ENCODE data around the gene VPS13D. TPM values are rescaled to one million over a fixed set of nuclear protein-coding genes. Genes with fewer than 3 reads are reported as not detected.

Gene VPS13D
- total RNA-seq, 1 experiment from 2014 or later = 30.7 TPM

DNA sequence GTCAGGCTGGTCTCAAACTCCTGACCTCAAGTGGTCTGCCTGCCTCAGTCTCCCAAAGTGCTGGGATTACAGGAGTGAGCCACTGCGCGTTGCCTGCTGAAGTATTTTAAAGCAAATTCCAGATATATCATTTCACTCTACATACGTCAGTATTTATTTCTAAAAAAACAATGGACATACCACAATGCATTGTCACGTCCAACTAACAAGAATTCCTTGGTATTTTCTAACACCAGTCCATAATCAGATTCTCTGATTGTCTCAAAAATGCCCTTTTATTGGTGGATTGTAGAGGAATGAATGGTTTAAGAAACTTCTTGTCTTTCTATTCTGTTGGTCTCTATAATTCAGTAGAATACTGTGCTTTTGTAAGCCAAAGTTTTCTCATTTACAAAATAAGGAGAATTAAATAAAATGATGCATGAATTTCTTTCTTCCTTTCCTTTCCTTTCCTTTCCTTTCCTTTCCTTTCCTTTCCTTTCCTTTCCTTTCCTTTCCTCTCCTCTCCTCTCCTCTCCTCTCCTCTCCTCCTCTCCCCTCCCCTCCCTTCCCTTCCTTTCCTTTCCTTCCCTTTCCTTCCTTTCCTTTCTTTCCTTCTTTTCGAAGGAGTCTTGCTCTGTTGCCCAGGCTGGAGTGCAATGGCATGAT lies 55.8 kb downstream of the VPS13D start:
- Histone ChIP-seq H3K4me3 (ENCODE audit: low read length) (no peak overlapping the region), H3K9me3 (ENCODE audit: low read length) (no peaks in the 10 kb centered on the region), H3F3A (ENCODE audit: low read length, unreplicated experiment) (no peaks in the 10 kb centered on the region), H3K4me2 (ENCODE audit: low read length) (no peak overlapping the region), H3K4me1 (ENCODE audit: insufficient read depth, low read length) (no peaks in the 10 kb centered on the region), H4K20me1 (ENCODE audit: low read length) (no peaks in the 10 kb centered on the region), H3K27me3 (ENCODE audit: low read length) (no peaks in the 10 kb centered on the region), H2AFZ (ENCODE audit: low read length) (no peak overlapping the region), H3K9me2 (replicated peaks; ENCODE audit: low read length) (no peaks in the 10 kb centered on the region), H3K27ac (ENCODE audit: low read length) (no peak overlapping the region), H3K9ac (ENCODE audit: low read length) (no peak overlapping the region), H3K79me2 (ENCODE audit: low read length) (no peaks in the 10 kb centered on the region), H3K36me3 (ENCODE audit: low read depth, low read length) (peaks cover 25% of the 10 kb centered on the region)
- DNase-seq (no peak), ATAC-seq (no peak)
- TF ChIP-seq CTCF (conservative IDR thresholded peaks at IDR 0.05; ENCODE audit: low read depth, low read length) (no peak), EZH2 (IDR thresholded peaks at IDR 0.05; ENCODE audit: low read length, unreplicated experiment) (no peak), EZH2phosphoT487 (IDR thresholded peaks at IDR 0.05; ENCODE audit: borderline replicate concordance, low read length) (no peak)
- no TSS peak for BruUV-seq (replicated peaks)
- intact Hi-C loops (cut with micrococcal nuclease) = no loop called here
- POLR2A ChIA-PET (ENCODE audit: unreplicated experiment) = no interaction called here
- CTCF ChIA-PET = no interaction called here

DNA sequence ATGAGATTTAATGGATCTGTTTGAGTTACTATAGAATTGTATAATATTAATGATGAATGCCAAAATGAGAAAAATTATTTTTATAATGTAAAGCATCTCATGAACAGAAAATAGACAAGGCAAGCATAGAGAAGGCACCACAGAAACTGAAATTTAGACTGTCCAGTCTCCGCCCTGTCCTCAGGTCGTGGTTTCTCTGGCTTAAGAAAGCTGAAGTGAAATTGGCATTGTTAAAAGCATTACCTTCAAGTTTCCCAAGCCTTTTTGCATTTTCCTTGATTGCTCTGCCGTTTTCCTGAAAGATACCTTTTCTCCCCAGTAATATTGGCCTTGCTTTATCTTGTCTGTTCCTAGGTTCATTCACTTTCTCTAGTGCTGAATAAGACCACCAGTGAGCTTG lies 58.0 kb downstream of the VPS13D start:
- intact Hi-C loops (cut with micrococcal nuclease) = no loop called here
- no peak for DNase-seq
- H3K9me3 ChIP-seq (ENCODE audit: low read length) = no peaks in the 10 kb centered on the region
- peaks cover 17% of the 10 kb centered on the region for H3K36me3 ChIP-seq (ENCODE audit: low read depth, low read length)
- BruUV-seq (replicated peaks) = no TSS peak
- CTCF ChIA-PET = no interaction called here
- H2AFZ ChIP-seq (ENCODE audit: low read length) = no peak overlapping the region
- H3K9ac ChIP-seq (ENCODE audit: low read length) = no peak overlapping the region
- H3K27me3 ChIP-seq (ENCODE audit: low read length) = no peaks in the 10 kb centered on the region
- H3K4me3 ChIP-seq (ENCODE audit: low read length) = no peak overlapping the region
- POLR2A ChIA-PET (ENCODE audit: unreplicated experiment) = no interaction called here
- H3K4me1 ChIP-seq (ENCODE audit: insufficient read depth, low read length) = no peaks in the 10 kb centered on the region
- H3K79me2 ChIP-seq (ENCODE audit: low read length) = no peaks in the 10 kb centered on the region
- ATAC-seq = no peak
- no peaks in the 10 kb centered on the region for H3K9me2 ChIP-seq (replicated peaks; ENCODE audit: low read length)
- H3K4me2 ChIP-seq (ENCODE audit: low read length) = no peak overlapping the region
- no peak overlapping the region for H3K27ac ChIP-seq (ENCODE audit: low read length)
- no peaks in the 10 kb centered on the region for H3F3A ChIP-seq (ENCODE audit: low read length, unreplicated experiment)
- TF ChIP-seq EZH2phosphoT487 (IDR thresholded peaks at IDR 0.05; ENCODE audit: borderline replicate concordance, low read length) (no peak), CTCF (conservative IDR thresholded peaks at IDR 0.05; ENCODE audit: low read depth, low read length) (no peak), EZH2 (IDR thresholded peaks at IDR 0.05; ENCODE audit: low read length, unreplicated experiment) (no peak)
- H4K20me1 ChIP-seq (ENCODE audit: low read length) = no peaks in the 10 kb centered on the region

- 0 out of 2 replicates have a peak, but pooled peaks cover under 1% of the 10 kb centered on the region for H3K4me1 ChIP-seq (ENCODE audit: insufficient read depth, low read length)
- H3K9me3 ChIP-seq (ENCODE audit: low read length) = no peaks in the 10 kb centered on the region
- TF ChIP-seq EZH2 (IDR thresholded peaks at IDR 0.05; ENCODE audit: low read length, unreplicated experiment) (no peak), CTCF (conservative IDR thresholded peaks at IDR 0.05; ENCODE audit: low read depth, low read length) (no peak)
- H3K36me3 ChIP-seq (ENCODE audit: low read depth, low read length) = peaks cover 7% of the 10 kb centered on the region; the same call in 1 of the 2 replicates
- no peaks in the 10 kb centered on the region for H3F3A ChIP-seq (ENCODE audit: low read length, unreplicated experiment)
- no peak overlapping the region for H2AFZ ChIP-seq (ENCODE audit: low read length)
- no peaks in the 10 kb centered on the region for H4K20me1 ChIP-seq (ENCODE audit: low read length)
- no peak overlapping the region for H3K4me3 ChIP-seq (ENCODE audit: low read length)
- no peak overlapping the region for H3K27ac ChIP-seq (ENCODE audit: low read length)
- H3K27me3 ChIP-seq (ENCODE audit: low read length) = no peaks in the 10 kb centered on the region
- POLR2A ChIA-PET (ENCODE audit: unreplicated experiment) = no interaction called here
- H3K9ac ChIP-seq (ENCODE audit: low read length) = no peak overlapping the region
- no peaks in the 10 kb centered on the region for H3K9me2 ChIP-seq (replicated peaks; ENCODE audit: low read length)
- intact Hi-C loops (cut with micrococcal nuclease) = no loop called here
- ATAC-seq (no peak), DNase-seq (no peak)
- CTCF ChIA-PET = no interaction called here
- no peak overlapping the region for H3K4me2 ChIP-seq (ENCODE audit: low read length)
- H3K79me2 ChIP-seq (ENCODE audit: low read length) = no peaks in the 10 kb centered on the region
- BruUV-seq (replicated peaks) = no TSS peak
Measured at GRCh38 chr1:12290828-12291227, 61.0 kb downstream of the VPS13D start.

All from PC-3 (cell line).